Astrocyte (in vitro differentiated cells and primary cell): Measurements from ENCODE around the gene LASP1NB.

Experiments
- DNase-seq: peaks from one replicate; pipeline ENCODE4 v3.0.0-alpha.2; 2010; ENCODE audit warnings: low read depth
- FAIRE-seq: peaks from 2 replicates; lab custom pipeline; 2011; peaks lifted over from hg19 to GRCh38; lab: Jason Lieb, UNC
- H2AFZ ChIP-seq: 2 replicates; pipeline ENCODE4 v1.6.0; 2012; ENCODE audit warnings: low read depth, low read length, inconsistent platforms
- H3K27ac ChIP-seq: 2 replicates; pipeline ENCODE4 v1.5.1; 2011; ENCODE audit warnings: low read depth, low read length, inconsistent platforms
- H3K27me3 ChIP-seq: 2 replicates; pipeline ENCODE4 v1.6.0; 2011; ENCODE audit warnings: low read length, inconsistent platforms; ENCODE audit not compliant: insufficient read depth
- H3K36me3 ChIP-seq: 2 replicates; pipeline ENCODE4 v1.5.1; 2011; ENCODE audit warnings: low read length, inconsistent platforms; ENCODE audit not compliant: insufficient read depth
- H3K4me1 ChIP-seq: 2 replicates; pipeline ENCODE4 v1.5.1; 2011; ENCODE audit warnings: low read length, inconsistent platforms; ENCODE audit not compliant: insufficient read depth
- H3K4me2 ChIP-seq: 2 replicates; pipeline ENCODE4 v1.6.0; 2012; ENCODE audit warnings: low read length, inconsistent platforms
- H3K4me3 ChIP-seq: 2 replicates; pipeline ENCODE4 v1.5.1; 2011; ENCODE audit warnings: low read depth, mild to moderate bottlenecking, low read length, inconsistent platforms; ENCODE audit not compliant: insufficient read depth
- H3K79me2 ChIP-seq: 2 replicates; pipeline ENCODE4 v1.6.0; 2012; ENCODE audit warnings: mild to moderate bottlenecking, low read length, inconsistent platforms; ENCODE audit not compliant: insufficient read depth
- H3K9ac ChIP-seq: 2 replicates; pipeline ENCODE4 v1.6.0; 2012; ENCODE audit warnings: mild to moderate bottlenecking, low read length, inconsistent platforms
- H3K9me3 ChIP-seq: 2 replicates; pipeline ENCODE4 v1.5.1; 2012; ENCODE audit warnings: low read depth, mild to moderate bottlenecking, low read length, inconsistent platforms; ENCODE audit not compliant: insufficient read depth
- H4K20me1 ChIP-seq: 2 replicates; pipeline ENCODE4 v1.6.0; 2012; ENCODE audit warnings: low read length, inconsistent platforms; ENCODE audit not compliant: insufficient read depth
- H3K27ac Mint-ChIP-seq: one replicate; pipeline ENCODE4 v1.8.0; 2021; ENCODE audit warnings: mild to moderate bottlenecking, mixed read lengths; ENCODE audit not compliant: unreplicated experiment
- H3K27me3 Mint-ChIP-seq: one replicate; pipeline ENCODE4 v1.8.0; 2021; ENCODE audit warnings: low read depth, mixed read lengths; ENCODE audit not compliant: unreplicated experiment
- H3K36me3 Mint-ChIP-seq: one replicate; pipeline ENCODE4 v1.8.0; 2021; ENCODE audit warnings: low read depth, mixed read lengths; ENCODE audit not compliant: unreplicated experiment
- H3K4me1 Mint-ChIP-seq: one replicate; pipeline ENCODE4 v1.8.0; 2021; ENCODE audit warnings: low read depth, mixed read lengths; ENCODE audit not compliant: unreplicated experiment
- H3K4me3 Mint-ChIP-seq: one replicate; pipeline ENCODE4 v1.8.0; 2021; ENCODE audit warnings: mild to moderate bottlenecking, moderate library complexity, mixed read lengths; ENCODE audit not compliant: unreplicated experiment
- H3K9me3 Mint-ChIP-seq: one replicate; pipeline ENCODE4 v1.8.0; 2021; ENCODE audit warnings: mild to moderate bottlenecking, mixed read lengths; ENCODE audit not compliant: unreplicated experiment
- EZH2 ChIP-seq: IDR thresholded peaks from 2 replicates; pipeline ENCODE4 v1.6.1; 2012; ENCODE audit warnings: mild to moderate bottlenecking, low read length, inconsistent platforms; ENCODE audit not compliant: insufficient read depth
- TF ChIP-seq, protein P1 (sequence below): IDR thresholded peaks from 2 replicates; pipeline ENCODE4 v1.5.1; 2011; ENCODE audit warnings: low read depth, mild to moderate bottlenecking, inconsistent platforms, low read length, moderate library complexity; ENCODE audit not compliant: insufficient read depth

The LASP1NB gene

DNA sequence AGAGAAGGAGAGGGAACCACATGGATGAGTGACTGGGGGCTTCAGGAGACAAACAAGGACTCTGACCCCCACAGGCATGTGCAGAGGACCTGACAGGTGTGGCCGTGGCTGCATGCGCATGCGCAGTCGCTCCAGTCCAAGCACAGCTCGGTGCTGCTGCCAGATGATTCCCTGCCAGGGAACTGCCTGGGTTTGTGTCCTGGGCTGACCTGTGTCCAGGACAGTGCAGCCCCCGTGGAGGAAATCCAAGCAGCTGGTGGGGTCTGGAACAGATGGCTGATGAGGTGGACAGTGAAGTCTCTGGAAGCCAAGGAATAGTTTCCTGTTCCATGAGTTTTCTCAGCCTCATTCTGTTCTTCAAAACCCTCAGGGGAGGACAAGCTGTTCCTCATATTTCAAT lies 28.2 kb upstream of the LASP1NB start:
- Histone ChIP-seq H3K4me3 (no peak overlapping the region), H3K9ac (peak overlapping the region; percentile 17), H3K36me3 (peaks cover 27% of the 10 kb centered on the region), H3K79me2 (peaks cover 66% of the 10 kb centered on the region), H3K4me1 (peaks cover 51% of the 10 kb centered on the region), H4K20me1 (peaks cover 94% of the 10 kb centered on the region), H3K27ac (no peak overlapping the region), H2AFZ (no peak overlapping the region), H3K4me2 (peak overlapping the region; percentile 23), H3K27me3 (no peaks in the 10 kb centered on the region), H3K9me3 (no peaks in the 10 kb centered on the region)
- Mint-ChIP-seq H3K27me3 (no peaks in the 10 kb centered on the region), H3K27ac (no peak overlapping the region), H3K4me3 (no peak overlapping the region), H3K4me1 (peaks cover 62% of the 10 kb centered on the region), H3K36me3 (peaks cover 12% of the 10 kb centered on the region), H3K9me3 (no peaks in the 10 kb centered on the region)
- no peak for TF ChIP-seq EZH2
- TF ChIP-seq, protein P1, sequence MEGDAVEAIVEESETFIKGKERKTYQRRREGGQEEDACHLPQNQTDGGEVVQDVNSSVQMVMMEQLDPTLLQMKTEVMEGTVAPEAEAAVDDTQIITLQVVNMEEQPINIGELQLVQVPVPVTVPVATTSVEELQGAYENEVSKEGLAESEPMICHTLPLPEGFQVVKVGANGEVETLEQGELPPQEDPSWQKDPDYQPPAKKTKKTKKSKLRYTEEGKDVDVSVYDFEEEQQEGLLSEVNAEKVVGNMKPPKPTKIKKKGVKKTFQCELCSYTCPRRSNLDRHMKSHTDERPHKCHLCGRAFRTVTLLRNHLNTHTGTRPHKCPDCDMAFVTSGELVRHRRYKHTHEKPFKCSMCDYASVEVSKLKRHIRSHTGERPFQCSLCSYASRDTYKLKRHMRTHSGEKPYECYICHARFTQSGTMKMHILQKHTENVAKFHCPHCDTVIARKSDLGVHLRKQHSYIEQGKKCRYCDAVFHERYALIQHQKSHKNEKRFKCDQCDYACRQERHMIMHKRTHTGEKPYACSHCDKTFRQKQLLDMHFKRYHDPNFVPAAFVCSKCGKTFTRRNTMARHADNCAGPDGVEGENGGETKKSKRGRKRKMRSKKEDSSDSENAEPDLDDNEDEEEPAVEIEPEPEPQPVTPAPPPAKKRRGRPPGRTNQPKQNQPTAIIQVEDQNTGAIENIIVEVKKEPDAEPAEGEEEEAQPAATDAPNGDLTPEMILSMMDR: no peak
- DNase-seq (no peak), FAIRE-seq (no peak)

DNA sequence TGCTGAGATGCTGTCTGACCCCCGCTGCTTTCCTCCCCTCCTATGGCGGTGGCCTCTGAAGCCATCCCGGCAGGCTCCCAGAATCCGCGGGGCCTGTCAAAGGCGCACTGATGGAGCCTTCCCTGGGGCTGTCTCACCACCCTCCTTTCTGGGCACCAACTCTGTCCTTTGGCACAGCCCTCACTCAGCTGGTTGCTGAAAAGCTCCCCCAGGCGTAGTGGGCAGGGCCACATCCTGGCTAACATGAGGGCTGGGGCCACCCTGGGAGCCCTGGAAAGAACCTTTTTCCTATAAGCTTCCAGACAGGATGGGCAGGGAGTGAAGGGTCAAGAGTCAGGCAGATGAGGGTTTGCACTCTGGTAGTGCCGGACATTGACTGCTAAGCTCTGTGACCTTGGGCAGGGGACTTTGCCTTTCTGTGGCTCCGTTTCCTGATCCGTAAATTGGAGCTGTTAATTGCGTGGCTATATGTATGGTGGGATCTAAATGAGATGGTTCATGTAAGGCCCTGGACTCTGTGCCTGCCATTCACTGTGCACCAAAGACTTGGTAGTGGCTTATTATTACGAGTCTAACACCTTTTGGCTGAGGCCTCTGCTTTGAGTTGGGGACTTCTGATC lies 27.6 kb upstream of the LASP1NB start:
- peaks cover 60% of the 10 kb centered on the region for H3K79me2 ChIP-seq
- peak overlapping the region; percentile 23 for H3K4me2 ChIP-seq
- Mint-ChIP-seq H3K9me3 (no peaks in the 10 kb centered on the region), H3K4me3 (peak overlapping the region; percentile 46), H3K27ac (peak overlapping the region; percentile 81), H3K36me3 (peaks cover 12% of the 10 kb centered on the region), H3K4me1 (peaks cover 64% of the 10 kb centered on the region), H3K27me3 (no peaks in the 10 kb centered on the region)
- H3K9ac ChIP-seq: no peak overlapping the region
- H3K27ac ChIP-seq: no peak overlapping the region
- peaks cover 51% of the 10 kb centered on the region for H3K4me1 ChIP-seq
- DNase-seq: no peak
- H3K9me3 ChIP-seq: no peaks in the 10 kb centered on the region
- peaks cover 89% of the 10 kb centered on the region for H4K20me1 ChIP-seq
- no peak for TF ChIP-seq EZH2
- TF ChIP-seq, protein P1: no peak
- H3K27me3 ChIP-seq: no peaks in the 10 kb centered on the region
- no peak for FAIRE-seq
- H2AFZ ChIP-seq: no peak overlapping the region
- H3K36me3 ChIP-seq: peaks cover 25% of the 10 kb centered on the region
- H3K4me3 ChIP-seq: no peak overlapping the region

DNA sequence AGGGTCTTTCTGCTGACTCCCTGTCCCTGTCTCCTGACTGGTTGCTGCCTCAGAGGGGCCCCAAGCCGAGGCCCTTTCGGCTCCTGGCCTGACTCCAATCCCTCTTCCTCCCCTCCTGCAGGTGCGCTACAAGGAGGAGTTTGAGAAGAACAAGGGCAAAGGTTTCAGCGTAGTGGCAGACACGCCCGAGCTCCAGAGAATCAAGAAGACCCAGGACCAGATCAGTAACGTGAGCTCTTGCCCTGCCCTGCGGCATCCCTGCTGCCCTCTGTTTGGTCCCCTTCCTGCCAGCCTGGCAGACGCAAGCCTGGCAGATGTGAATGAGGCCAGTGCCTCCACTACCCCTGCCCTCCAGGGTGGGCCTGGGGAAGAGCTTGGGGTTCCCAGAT lies 27.1 kb upstream of the LASP1NB start:
- H3K4me1 Mint-ChIP-seq: peaks cover 65% of the 10 kb centered on the region
- H3K27ac ChIP-seq: no peak overlapping the region
- FAIRE-seq (no peak), DNase-seq (no peak)
- H3K9ac ChIP-seq: peak overlapping the region; percentile 12
- H3K4me3 Mint-ChIP-seq: peak overlapping the region; percentile 46
- H3K9me3 ChIP-seq: no peaks in the 10 kb centered on the region
- no peak overlapping the region for H3K4me3 ChIP-seq
- H3K79me2 ChIP-seq: peaks cover 60% of the 10 kb centered on the region
- no peak overlapping the region for H2AFZ ChIP-seq
- no peaks in the 10 kb centered on the region for H3K27me3 Mint-ChIP-seq
- H3K27me3 ChIP-seq: no peaks in the 10 kb centered on the region
- H3K27ac Mint-ChIP-seq: peak overlapping the region; percentile 81
- peak overlapping the region; percentile 21 for H3K4me2 ChIP-seq
- TF ChIP-seq, protein P1: no peak
- no peak for TF ChIP-seq EZH2
- H4K20me1 ChIP-seq: peaks cover 89% of the 10 kb centered on the region
- H3K36me3 ChIP-seq: peaks cover 23% of the 10 kb centered on the region
- H3K36me3 Mint-ChIP-seq: peaks cover 18% of the 10 kb centered on the region
- H3K9me3 Mint-ChIP-seq: no peaks in the 10 kb centered on the region
- H3K4me1 ChIP-seq: peaks cover 48% of the 10 kb centered on the region
